ENCODE results near the gene TOP2B. TPM values are rescaled to one million over a fixed set of nuclear protein-coding genes. Genes with fewer than 3 reads are reported as not detected.

TOP2B gene
- total RNA-seq, 1 experiment from 2014 or later = 106 TPM

DNA sequence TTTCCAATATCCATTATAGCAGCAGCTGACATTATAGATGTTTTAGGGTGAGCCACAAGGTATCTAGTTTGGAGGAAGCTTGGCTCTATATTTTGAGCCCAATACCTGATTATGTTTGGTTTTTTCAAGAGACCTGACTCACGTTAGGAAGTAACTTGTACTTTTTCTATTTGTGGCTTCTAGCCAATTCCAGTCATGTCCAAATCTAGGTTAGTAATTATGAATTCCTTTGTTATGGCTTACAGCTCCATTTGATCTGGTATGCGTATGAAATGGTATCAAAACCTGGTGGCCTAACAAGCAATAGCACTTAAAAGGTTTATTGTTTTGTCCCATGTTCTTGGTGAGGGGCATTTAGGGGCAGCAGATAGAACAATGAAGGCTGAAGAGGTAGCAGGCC lies 115.9 kb downstream of the TOP2B start:
- Histone ChIP-seq H3K4me3 (no peak overlapping the region), H3K9me3 (ENCODE audit: insufficient read depth, low read depth) (no peaks in the 10 kb centered on the region), H3K79me2 (ENCODE audit: low read depth) (no peaks in the 10 kb centered on the region), H3F3A (ENCODE audit: insufficient read depth, low read depth) (no peaks in the 10 kb centered on the region), H3K27me3 (ENCODE audit: insufficient read depth, low read depth) (no peaks in the 10 kb centered on the region), H3K4me2 (no peak overlapping the region), H3K36me3 (ENCODE audit: low read depth) (no peaks in the 10 kb centered on the region), H3K4me1 (replicated peaks; ENCODE audit: insufficient read depth) (0 out of 2 replicates have a peak, but pooled peaks cover 9% of the 10 kb centered on the region), H2AFZ (no peak overlapping the region), H3K9me2 (ENCODE audit: insufficient read depth) (no peaks in the 10 kb centered on the region), H4K20me1 (ENCODE audit: insufficient read depth) (no peaks in the 10 kb centered on the region), H3K27ac (no peak overlapping the region)
- no TSS peak for BruUV-seq (replicated peaks)
- no peak for DNase-seq
- intact Hi-C loops (cut with micrococcal nuclease; ENCODE audit: unreplicated experiment) = no loop called here
- ChIA-PET POLR2A (ENCODE audit: unreplicated experiment) (no interaction called here), CTCF (no interaction called here)
- TF ChIP-seq, protein P1, sequence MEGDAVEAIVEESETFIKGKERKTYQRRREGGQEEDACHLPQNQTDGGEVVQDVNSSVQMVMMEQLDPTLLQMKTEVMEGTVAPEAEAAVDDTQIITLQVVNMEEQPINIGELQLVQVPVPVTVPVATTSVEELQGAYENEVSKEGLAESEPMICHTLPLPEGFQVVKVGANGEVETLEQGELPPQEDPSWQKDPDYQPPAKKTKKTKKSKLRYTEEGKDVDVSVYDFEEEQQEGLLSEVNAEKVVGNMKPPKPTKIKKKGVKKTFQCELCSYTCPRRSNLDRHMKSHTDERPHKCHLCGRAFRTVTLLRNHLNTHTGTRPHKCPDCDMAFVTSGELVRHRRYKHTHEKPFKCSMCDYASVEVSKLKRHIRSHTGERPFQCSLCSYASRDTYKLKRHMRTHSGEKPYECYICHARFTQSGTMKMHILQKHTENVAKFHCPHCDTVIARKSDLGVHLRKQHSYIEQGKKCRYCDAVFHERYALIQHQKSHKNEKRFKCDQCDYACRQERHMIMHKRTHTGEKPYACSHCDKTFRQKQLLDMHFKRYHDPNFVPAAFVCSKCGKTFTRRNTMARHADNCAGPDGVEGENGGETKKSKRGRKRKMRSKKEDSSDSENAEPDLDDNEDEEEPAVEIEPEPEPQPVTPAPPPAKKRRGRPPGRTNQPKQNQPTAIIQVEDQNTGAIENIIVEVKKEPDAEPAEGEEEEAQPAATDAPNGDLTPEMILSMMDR (conservative IDR thresholded peaks at IDR 0.05) = no peak
- TF ChIP-seq EZH2 (IDR thresholded peaks at IDR 0.05; ENCODE audit: low read depth) = no peak

DNA sequence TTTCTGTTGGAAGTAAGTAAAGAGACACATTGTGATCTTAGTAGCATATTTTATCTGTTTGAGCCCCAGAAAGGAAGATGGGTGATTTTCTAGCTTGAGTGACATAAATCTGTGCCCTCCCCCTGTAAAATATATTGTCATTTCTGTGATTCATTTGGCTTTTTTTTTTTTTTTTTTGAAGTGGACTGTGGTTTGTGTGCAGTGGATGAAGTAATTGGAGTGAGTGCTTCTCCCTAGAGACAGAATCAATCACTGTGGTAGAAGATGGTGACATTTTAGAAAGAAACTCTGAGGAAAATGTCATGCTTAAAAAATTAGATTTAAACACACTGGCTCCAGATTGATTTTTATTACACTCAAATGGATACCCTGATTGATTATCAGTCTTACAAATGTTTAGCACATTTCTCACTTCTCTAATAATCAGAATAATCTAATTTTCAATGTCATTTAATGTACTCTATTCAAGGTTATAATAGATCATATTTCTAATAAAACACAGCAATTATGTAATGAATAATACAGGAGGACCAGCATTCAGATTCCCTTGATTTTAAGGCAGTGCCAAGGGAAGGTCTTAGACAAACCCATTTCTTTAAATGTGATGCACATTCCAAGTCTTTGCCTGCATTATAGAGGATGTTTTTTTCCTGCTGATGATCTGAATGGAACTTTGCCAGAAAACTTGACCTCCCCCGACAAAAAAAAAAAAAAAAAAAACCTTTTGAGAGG lies 116.6 kb downstream of the TOP2B start:
- H3K9me2 ChIP-seq (ENCODE audit: insufficient read depth) = no peaks in the 10 kb centered on the region
- no peak for TF ChIP-seq EZH2 (IDR thresholded peaks at IDR 0.05; ENCODE audit: low read depth)
- TF ChIP-seq, protein P1 (conservative IDR thresholded peaks at IDR 0.05) = no peak
- no peak for DNase-seq
- no peaks in the 10 kb centered on the region for H3K79me2 ChIP-seq (ENCODE audit: low read depth)
- POLR2A ChIA-PET (ENCODE audit: unreplicated experiment) = no interaction called here
- no TSS peak for BruUV-seq (replicated peaks)
- H3F3A ChIP-seq (ENCODE audit: insufficient read depth, low read depth) = no peaks in the 10 kb centered on the region
- no peak overlapping the region for H3K27ac ChIP-seq
- H3K9me3 ChIP-seq (ENCODE audit: insufficient read depth, low read depth) = no peaks in the 10 kb centered on the region
- intact Hi-C loops (cut with micrococcal nuclease; ENCODE audit: unreplicated experiment) = no loop called here
- H3K36me3 ChIP-seq (ENCODE audit: low read depth) = no peaks in the 10 kb centered on the region
- CTCF ChIA-PET = no interaction called here
- no peak overlapping the region for H3K4me3 ChIP-seq
- no peaks in the 10 kb centered on the region for H3K27me3 ChIP-seq (ENCODE audit: insufficient read depth, low read depth)
- no peaks in the 10 kb centered on the region for H4K20me1 ChIP-seq (ENCODE audit: insufficient read depth)
- H2AFZ ChIP-seq = no peak overlapping the region
- 0 out of 2 replicates have a peak, but pooled peaks cover 9% of the 10 kb centered on the region for H3K4me1 ChIP-seq (replicated peaks; ENCODE audit: insufficient read depth)
- H3K4me2 ChIP-seq = no peak overlapping the region

Small RNA genes lying within 50 kb of the gene (microRNA-seq; reads per million reads assigned to microRNA genes)
- gene MIR4442 (ENCODE audit: borderline number of aligned reads, borderline replicate concordance) = not detected

Other genes starting within 250 kb of the TOP2B start
- 0.75 and 1.0 TPM in 2 replicates for gene RARB, start 236.6 kb downstream of the TOP2B start, total RNA-seq (2021)
- gene NGLY1, start 118.5 kb upstream of the TOP2B start, total RNA-seq (2021) = 26.3 and 29.4 TPM in 2 replicates
- gene OXSM, start 125.2 kb upstream of the TOP2B start, total RNA-seq (2021) = 11.6 and 13.8 TPM in 2 replicates